NCI-H82 treated with DMSO at 0.1 percent for 48 hours (cell line): ENCODE measurements around the gene RNU2-63P.
"Not testable (repeated sequence)": the region's sequence is repeated elsewhere in the genome, so short reads cannot be mapped to it uniquely, and the experiment has no call there.

Experiments used
- DNase-seq: peaks from one replicate; lab custom pipeline; 2025; ENCODE audit not compliant: unreplicated experiment; lab: John Stamatoyannopoulos, UW

The RNU2-63P gene

DNA sequence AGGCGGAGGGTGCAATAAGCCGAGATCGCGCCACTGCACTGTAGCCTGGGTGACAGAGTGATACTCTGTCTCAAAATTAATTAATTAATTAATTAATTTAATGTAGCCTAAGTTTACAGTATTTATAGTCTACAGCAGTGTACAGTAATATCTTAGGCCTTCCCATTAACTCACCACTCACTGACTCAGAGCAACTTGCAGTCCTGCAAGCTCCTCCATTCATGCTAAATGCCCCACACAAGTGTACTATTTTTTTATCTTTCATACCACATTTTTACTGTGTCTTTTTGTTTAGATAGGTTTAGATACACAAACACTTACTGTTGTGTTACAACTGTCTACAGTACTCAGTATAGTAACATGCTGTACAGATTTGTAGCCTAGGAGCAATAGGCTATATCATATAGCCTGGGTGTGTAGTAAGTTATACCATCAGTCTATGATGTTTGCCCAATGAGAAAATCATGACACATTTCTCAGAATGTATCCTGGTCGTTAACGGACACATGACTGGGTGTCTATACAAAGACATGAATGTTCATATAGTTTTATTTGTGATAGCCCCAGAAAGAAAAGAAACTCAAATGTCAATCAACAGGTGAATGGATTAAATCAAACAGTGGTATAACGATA lies 15.8 kb upstream of the RNU2-63P start:
- no peak for DNase-seq

DNA sequence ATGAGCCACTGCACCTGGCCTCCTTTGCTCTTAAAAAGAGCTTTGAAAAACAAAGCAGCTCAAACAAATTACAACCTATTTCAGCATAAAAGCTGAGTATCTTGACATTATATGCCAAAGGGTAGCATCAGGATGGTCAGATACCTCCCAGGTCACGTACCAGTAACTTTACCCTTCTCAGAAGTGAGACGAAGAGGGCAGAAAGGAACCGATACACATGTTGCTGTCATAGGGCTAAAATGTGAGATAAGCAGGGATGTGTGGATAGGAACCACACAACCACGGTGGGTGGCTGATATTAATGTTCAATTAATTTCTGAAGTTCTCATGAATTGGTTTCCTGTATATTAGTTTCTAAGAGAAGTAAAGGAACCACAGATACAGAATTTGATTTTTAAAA lies 12.6 kb upstream of the RNU2-63P start:
- DNase-seq: no peak

DNA sequence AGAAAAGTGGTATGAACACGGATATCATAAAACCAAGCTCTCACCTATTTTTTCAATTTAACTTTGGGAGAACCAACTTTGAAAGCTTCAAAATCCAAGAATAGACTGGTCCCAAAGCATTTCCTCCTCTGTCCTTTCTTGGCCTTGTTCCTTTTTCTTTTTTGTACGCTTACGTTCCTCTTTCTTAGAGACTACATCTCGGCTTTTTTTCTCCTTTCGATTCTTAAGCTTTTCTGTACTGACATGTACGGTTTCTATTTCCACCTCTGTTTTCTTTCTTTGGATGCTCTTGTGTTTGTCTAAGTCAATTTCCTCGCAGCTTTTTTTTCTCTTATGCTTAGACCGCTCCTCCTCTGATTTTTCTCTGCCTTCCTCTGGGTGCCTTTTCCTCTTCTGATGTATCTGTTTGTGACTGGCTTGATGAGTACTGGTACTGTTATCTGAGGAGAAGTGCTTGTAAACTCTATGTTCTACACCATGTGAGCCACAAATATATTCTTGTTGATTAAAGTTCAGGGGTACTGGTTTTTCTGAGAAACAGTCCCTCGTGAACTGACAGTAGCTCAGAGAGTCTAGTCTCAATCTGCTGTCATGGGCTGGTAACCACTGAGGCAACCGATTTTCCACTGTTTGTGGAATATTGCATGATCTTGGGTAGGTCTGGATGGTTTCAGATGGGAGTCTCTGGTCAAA lies 11.5 kb upstream of the RNU2-63P start:
- no peak for DNase-seq

DNA sequence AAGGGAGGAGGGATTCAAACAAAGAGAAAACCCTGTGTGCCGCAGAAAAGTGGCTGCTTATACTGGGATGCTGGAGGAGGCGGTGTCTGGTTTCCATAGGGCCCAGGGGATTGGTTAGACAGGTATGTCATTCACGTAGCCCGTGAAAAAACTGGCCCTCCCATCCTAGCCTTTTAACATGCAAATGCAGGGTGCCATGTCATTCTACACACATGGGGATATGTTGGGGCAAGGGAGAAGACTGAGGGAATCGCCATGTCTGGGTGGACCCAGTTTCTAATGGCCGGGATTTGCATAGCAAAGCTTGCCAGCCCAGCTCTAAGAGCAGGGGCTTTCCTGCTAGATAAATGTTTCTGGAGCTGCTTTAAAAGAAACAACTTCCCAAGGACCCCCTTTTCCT lies 8.2 kb upstream of the RNU2-63P start:
- DNase-seq: no peak

DNA sequence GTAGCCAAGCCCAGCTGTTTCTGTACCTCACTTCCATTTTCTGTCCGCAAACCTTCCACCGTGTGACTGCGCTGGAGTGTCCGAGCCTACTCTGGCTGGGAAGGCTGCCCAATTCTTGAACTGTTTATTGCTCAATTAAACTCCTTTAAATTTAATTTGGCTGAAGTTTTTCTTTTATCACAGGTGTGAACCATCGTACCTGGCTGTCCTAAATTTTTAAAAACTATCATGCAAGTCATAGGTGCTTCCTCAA lies 6.2 kb upstream of the RNU2-63P start:
- DNase-seq: no peak

DNA sequence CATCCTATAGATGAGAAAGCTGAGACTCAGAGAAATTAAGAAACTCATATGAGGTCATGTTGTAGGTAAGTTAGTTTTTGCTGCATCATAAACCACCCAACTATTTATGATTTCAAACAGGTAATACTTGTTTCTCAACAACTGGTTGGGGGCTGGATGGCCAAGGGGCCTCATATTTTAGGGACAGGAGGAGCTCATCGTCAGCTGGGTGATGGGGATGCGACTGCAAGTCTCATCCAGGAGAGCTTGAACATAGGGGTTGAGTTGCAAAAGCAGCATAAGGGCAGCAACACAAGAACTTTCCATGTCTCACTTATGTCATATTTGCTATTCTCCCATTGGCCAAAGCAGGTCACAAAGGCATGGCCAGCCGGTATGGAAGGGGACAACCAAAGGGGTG lies 3.6 kb upstream of the RNU2-63P start:
- no peak for DNase-seq

DNA sequence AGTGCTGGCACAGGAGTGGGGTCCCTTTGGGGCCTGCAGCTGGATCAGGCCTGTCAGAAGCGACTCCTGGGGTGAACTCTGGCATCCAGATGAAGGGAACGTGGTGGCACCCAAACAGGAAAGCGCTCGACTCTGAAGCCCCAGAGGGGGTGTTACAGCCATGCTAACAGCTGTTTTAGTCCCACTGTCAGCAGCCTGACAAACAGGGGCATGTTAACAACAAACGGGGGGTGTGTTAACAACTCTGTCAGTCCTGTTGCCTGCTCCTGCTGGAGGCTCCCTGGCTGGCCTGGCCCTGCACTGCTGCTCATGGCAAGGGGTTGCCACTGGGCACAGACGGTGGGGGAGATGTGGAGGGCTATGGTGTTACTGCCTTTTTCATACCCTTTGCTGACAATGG lies 2.6 kb upstream of the RNU2-63P start:
- DNase-seq: no peak

DNA sequence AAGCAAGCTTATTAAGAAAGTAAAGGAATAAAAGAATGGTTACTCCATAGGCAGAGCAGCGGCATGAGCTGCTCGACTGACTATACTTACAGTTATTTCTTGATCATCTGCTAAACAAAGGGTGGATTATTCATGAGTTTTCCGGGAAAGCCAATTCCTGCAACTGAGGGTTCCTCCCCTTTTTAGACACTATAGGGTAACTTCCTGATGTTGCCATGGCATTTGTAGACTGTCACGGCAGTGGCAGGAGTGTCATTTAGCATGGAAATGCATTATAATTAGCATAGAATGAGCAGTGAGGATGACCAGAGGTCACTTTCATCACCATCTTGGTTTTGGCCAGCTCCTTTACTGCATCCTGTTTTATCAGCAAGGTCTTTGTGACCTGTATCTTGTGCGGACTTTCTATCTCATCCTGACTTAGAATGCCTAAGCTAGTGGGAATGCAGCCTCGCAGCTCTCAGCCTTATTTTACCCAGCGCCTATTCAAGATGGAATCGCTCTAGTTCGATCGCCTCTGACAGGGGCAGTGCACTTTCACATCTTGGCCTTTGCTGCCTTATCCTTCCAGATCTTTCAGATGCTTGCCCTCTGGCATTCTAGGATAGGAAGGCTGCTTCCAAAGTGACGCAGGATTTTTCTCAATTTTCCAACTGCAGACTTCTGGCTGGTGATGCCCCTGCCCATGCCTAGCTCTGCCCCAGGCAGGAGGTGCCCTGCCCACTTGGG lies 1.9 kb upstream of the RNU2-63P start:
- DNase-seq: not testable (repeated sequence)

DNA sequence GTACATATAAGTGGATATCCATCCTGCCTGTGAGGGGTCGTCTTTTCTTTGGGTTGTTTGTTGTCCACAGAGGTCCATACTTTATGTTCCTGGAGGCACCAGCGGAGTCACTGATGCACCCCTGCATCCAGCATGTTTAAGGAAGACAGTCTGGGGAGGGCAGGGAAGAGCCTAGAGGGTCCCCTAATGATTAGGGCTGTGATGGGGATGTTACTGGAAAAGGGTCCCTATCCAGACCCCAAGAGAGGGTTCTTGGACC lies 1.4 kb upstream of the RNU2-63P start:
- DNase-seq: not testable (repeated sequence)

DNA sequence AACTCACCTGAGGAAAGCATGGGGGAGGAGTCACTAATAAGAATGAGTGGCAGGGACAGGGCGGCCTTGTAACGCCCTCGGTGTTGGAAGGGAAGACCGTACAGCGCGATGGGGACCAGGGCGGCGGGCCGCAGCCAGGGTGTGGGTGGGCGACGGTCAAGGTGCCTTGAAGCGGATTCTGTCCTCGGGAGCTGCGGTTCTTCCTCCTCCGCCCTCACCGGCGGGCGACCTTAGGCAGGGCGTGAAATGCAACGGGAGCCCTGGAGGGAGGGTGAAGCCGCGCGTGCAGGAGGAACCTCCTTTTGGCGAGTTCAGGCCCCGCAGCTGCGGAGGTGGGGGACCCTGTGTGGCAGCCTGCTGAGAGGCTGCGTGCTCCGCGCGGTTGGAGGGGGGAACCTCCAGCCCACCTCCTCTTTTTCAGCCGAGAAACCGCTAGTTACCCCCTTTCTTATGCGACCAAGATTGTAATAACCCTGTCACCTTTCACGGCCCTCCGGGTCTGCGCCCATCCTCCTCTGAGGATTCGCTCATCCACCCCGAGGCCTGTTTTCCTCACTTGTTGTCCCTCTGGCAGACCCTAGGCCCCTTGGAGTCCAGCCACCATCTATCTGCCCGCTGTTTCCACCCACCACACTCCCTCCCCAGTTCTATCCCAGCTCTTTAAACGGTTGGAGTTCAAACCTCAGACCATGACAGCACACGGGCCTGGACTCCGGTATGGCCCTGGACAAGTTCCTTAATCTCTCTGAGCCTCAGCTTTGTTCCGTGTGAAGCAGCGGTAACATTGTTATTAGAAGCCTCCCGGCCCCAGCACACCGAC lies 823 bp upstream of the RNU2-63P start:
- DNase-seq: peak; percentile 65

DNA sequence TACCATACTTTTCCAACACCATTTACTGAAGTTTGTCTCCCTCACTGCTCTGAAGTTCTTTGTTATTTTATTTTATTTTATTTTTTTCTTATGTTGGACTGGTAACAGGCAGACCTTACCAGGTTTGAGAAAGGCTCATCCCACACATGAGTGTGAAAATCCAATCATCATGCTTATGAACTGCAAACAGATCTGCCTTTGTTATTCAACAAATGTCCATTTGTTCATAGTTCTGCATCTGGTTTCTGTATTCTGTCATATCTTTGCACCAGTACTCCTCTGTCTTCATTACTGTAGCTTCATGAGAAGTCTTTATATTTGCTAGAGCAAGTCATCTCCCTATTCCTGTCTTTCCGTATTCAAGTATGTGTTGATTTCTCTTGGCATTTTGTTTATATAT lies 5.3 kb downstream of the RNU2-63P start:
- DNase-seq: no peak

DNA sequence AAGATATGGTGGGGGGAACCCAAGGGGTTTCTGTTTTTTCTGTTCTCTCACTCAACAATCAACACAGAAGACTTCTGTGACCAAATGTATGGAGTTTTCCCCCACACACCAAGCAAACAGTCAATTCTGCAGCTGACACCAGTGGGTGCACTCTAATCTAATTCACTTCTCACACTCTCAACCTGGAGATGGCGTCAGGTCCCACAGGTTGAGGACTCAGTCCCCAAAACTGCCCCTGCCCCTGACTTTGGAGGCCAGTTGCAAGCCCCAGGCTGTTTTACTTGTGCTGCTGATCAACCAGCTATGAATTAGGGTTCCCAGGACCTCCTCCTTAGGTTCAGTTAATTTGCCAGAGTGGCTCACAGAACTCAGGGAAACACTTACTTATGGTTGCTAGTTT lies 6.2 kb downstream of the RNU2-63P start:
- DNase-seq: no peak

DNA sequence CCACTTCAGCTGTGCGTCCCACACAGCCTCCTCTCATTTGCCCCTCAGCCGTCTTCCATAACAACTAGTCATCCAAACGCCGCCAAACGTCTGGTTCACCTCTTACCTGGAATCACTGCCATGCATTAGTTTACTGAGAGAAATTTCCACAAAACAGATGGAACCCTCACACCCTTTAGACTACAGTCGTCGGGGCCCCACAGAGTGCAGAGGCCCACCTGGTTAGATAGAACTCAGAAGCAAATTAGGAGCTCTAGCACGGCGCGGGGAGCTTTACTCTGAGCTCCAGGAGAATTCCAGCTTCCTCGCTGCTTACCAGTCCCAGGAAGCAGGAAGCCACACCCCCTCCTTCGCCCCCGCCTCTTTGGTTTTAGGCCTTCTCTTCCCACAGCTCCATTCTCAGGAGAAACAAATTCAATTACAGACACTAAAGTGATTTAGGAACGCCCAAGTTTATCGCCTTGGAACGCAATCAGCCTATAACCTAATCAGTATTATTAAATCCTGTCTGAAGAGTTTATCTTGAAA lies 9.4 kb downstream of the RNU2-63P start:
- DNase-seq: peak; percentile 92

DNA sequence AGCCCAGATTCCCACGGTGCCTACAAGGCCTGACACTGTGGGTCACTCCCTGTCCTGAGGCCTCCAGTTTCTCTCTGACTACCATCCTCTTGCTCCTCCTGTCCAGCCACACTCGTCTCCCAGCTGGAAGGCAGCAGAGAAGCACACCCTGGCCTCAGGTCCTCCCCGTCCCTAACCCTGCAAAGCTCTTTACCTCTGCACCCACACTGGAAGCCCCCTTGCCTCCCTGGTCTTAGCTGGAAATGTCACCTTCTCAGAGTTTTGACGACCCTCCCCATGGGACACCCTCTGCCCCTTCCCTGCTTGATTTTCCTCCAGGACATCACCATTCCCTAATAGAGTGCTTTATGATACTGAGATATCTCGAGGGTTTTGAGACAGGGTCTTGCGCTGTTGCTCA lies 10.6 kb downstream of the RNU2-63P start:
- DNase-seq: no peak

DNA sequence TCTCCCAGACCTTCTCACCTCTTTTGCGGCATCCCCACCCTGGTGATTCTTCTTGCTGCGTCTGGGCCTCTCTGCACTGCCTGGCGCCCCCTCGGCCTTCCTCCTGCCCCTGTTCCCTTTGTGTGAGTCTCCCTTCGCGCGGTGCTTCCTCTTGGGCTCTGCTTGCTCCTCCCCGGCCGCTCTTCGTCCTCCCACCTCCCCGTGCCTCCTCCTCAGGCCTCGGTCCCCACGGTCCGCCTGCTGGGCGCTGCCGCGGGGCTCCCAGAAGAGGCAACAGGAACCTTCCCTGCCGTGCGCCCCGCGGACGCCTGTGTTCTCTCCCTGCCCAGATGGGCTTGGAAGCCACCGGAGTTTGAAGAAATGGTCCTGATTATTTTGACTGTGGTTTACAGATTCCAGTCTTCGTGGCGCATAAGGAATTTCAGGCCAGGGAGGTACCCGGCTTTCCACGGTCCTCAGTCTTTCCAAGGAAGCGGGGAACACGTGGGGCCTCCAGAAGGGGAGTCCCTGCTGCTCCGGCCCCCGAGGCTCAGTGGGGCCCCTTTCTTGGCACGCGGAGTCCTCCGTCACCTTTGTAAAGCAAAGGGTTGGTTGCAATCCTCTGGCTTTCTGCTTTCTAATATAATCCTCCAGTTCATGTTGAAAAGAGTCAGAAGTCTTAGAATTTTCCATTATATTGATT lies 13.1 kb downstream of the RNU2-63P start:
- no peak for DNase-seq

DNA sequence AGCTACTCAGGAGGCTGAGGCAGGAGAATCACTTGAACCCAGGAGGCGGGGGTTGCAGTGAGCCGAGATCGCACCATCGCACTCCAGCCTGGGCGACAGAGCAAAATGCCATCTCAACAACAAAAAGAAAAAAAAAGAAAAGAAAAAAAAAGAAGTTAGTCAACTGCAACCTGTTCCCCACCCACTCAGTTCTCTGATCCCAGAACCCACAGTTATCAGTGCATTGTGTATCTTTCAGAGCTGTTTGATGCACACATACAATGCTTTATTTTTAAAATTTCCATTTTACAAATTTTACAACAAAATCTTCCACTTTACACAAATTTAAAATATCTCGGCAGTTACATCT lies 14.0 kb downstream of the RNU2-63P start:
- DNase-seq: no peak

DNA sequence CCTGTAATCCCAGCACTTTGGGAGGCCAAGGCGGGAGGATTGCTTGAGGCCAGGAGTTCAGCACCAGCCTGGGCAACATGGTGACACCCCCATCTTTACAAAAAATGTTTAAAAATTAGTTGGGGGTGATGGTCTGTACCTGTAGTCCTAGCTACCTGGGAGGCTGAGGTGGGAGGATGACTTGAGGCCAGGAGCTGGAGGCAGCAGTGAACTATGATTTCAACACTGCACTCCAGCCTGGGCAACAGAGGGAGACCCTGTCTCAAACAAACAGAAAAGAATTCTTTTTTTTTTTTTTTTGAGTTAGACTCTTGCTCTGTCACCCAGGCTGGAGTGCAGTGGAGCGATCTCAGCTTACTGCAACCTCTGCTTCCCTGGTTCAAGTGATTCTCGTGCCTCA lies 15.9 kb downstream of the RNU2-63P start:
- not testable (repeated sequence) for DNase-seq

DNA sequence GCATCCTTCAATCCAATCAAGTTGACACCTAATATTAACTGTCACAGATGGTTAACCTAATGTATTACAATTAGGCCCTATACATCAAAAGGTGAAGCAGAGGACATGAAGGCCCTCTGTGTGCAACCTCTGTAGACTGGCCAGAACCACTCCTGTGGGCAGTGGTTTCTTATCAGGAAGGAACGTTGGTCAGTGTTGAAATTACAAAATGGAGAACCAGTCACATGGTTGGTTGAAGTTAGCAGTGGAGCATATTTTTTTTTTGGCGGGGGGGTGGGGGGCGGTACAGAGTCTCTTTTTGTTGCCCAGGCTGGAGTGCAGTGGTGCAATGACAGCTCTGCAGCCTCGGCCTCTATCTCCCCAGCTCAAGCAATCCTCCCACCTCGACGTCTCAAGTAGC lies 19.8 kb downstream of the RNU2-63P start:
- no peak for DNase-seq

DNA sequence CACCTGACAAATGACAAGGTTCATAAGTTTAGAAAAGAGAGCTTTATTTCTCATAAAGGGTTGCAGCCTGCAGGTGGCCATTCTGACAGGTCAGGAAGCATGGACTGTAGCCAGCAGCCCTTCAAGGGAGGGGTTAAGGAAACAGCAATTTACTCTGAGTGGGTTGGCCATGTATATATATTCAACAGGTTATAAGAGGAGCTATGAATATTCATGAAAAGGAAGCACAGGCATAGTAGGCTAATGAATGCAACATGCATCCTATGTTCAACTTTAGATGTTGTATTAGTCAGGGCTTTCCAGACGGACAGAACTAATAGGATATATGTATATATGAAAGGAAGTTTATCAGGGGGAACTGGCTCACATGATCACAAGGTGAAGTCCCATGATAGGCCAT lies 20.6 kb downstream of the RNU2-63P start:
- DNase-seq: no peak

DNA sequence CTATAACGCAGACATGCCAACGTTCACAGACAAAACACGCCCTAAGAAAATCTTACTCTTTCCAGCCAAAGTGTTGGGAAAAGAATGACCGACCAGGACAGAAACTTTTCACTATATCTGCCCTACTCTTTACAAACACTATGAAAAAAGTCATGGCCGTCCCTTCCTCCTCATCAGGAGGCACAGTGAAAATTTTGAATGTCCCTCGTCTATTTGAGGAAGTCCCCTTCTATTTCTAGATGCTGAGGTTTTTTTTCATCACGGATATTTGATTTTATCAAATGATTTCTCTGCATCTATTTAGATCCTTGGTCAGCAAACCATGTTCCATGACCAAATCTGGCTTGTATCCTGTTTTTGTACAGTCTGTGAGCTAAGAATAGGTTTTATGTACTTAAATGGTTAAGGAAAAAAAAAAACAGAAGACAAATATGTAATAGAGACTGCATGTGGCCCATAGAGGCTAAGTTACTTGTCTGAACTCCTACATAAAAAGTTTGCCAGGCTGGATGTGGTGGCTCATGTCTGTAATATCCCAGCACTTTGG lies 22.0 kb downstream of the RNU2-63P start:
- not testable (repeated sequence) for DNase-seq

DNA sequence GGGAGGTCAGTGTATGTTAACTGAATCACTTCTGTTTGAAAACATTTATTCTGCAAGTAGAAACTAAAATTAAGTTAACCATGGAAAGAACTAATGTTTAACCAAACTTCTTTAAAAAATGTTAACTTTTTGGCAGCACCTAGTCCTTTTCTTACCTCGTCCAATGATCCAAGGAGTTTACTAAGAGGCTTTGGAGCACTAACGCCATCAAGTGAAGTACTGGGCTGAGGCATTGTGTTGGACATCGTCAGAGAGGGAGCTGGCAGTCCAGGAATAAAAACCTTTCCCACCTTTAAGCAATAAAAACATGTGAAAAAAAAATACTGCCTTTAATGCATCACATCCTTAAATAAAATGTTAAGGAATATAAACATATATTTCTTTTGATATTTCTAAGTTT lies 23.8 kb downstream of the RNU2-63P start:
- not testable (repeated sequence) for DNase-seq
